Measurements from ENCODE around the gene PILRA. TPM values are rescaled to one million over a fixed set of nuclear protein-coding genes. Genes with fewer than 3 reads are reported as not detected.

PILRA gene
- total RNA-seq, 1 donor = 0.36 TPM

DNA sequence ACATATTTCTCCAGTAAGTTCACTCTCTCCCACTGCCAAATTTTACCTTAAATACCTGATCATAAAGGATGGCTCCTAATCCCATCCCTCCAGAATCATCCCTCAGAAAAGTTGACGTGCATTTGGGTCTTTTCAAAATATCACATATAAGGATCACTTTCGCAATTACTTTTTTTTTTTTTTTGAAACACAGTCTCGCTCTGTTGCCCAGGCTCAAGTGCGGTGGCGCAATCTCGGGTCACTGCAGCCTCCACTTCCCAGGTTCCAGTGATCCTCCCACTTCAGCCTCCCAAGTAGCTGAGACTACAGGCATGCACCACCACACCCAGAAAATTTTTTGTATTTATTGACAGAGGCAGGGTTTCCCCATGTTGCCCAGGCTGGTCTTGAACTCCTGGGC is 37.8 kb downstream of the PILRA start:
- Histone ChIP-seq H3K79me2 (ENCODE audit: insufficient read depth, low read length) (no peaks in the 10 kb centered on the region), H3K36me3 (ENCODE audit: insufficient read depth, low read length) (no peaks in the 10 kb centered on the region), H2AFZ (ENCODE audit: low read length) (no peak overlapping the region), H3K4me3 (ENCODE audit: insufficient read depth, low read length) (no peak overlapping the region), H3K4me2 (ENCODE audit: insufficient read depth, low read length) (no peak overlapping the region), H3K9me3 (ENCODE audit: low read depth, low read length) (no peaks in the 10 kb centered on the region), H4K20me1 (ENCODE audit: insufficient read depth, low read length) (peaks cover 2% of the 10 kb centered on the region), H3K27ac (ENCODE audit: low read depth, low read length) (no peak overlapping the region), H3K27me3 (ENCODE audit: insufficient read depth, low read length) (peaks cover 11% of the 10 kb centered on the region), H3K4me1 (ENCODE audit: insufficient read depth, low read length) (peaks cover 5% of the 10 kb centered on the region)
- DNase-seq (ENCODE audit: insufficient read length, low spot score, missing footprints) = no peak
- TF ChIP-seq, protein P1, sequence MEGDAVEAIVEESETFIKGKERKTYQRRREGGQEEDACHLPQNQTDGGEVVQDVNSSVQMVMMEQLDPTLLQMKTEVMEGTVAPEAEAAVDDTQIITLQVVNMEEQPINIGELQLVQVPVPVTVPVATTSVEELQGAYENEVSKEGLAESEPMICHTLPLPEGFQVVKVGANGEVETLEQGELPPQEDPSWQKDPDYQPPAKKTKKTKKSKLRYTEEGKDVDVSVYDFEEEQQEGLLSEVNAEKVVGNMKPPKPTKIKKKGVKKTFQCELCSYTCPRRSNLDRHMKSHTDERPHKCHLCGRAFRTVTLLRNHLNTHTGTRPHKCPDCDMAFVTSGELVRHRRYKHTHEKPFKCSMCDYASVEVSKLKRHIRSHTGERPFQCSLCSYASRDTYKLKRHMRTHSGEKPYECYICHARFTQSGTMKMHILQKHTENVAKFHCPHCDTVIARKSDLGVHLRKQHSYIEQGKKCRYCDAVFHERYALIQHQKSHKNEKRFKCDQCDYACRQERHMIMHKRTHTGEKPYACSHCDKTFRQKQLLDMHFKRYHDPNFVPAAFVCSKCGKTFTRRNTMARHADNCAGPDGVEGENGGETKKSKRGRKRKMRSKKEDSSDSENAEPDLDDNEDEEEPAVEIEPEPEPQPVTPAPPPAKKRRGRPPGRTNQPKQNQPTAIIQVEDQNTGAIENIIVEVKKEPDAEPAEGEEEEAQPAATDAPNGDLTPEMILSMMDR (IDR thresholded peaks at IDR 0.05; ENCODE audit: extremely low read depth, low read depth, low read length) = no peak

DNA sequence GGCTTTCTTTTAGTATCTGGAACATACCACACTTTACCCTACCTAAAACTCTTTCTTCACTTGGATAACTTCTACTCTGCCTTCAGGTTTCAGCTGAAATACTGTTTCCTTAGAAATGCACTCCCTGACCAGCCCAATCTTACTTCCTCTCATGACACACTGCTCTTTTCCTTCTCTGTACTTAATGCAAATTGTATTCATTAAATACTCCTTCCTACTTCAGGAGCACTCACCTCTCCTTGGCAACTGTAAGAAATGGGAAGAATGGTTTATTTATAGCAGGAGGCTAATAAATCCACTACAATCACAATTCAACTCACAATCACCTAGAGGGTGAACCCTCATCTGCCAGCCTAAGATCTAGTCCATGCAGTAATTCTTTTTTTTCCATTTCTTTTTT is 40.1 kb downstream of the PILRA start:
- no peak overlapping the region for H3K4me3 ChIP-seq (ENCODE audit: insufficient read depth, low read length)
- no peaks in the 10 kb centered on the region for H3K36me3 ChIP-seq (ENCODE audit: insufficient read depth, low read length)
- no peaks in the 10 kb centered on the region for H4K20me1 ChIP-seq (ENCODE audit: insufficient read depth, low read length)
- H3K27ac ChIP-seq (ENCODE audit: low read depth, low read length) = no peak overlapping the region
- no peaks in the 10 kb centered on the region for H3K9me3 ChIP-seq (ENCODE audit: low read depth, low read length)
- TF ChIP-seq, protein P1 (IDR thresholded peaks at IDR 0.05; ENCODE audit: extremely low read depth, low read depth, low read length) = no peak
- peaks cover 8% of the 10 kb centered on the region for H3K27me3 ChIP-seq (ENCODE audit: insufficient read depth, low read length)
- no peak for DNase-seq (ENCODE audit: insufficient read length, low spot score, missing footprints)
- H3K4me1 ChIP-seq (ENCODE audit: insufficient read depth, low read length) = no peaks in the 10 kb centered on the region
- H3K79me2 ChIP-seq (ENCODE audit: insufficient read depth, low read length) = no peaks in the 10 kb centered on the region
- no peak overlapping the region for H2AFZ ChIP-seq (ENCODE audit: low read length)
- no peak overlapping the region for H3K4me2 ChIP-seq (ENCODE audit: insufficient read depth, low read length)

DNA sequence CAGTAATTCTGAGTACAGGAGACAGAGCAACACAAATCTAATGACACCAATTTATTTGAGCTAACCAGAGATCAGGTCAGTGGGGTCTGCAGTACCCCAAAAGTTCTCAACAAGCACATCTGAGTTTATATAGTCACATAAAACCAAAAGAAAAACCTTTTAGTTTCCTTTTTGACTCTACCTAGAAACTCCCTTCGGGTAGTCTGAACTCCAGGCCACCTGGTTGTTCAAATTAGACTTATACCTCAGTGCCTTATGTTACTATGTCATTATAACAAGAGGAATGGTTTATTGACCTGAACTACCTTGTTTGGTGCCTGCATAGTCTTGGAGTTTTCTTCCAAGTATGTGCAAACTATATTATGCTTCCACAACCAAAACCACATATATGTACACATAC is 40.6 kb downstream of the PILRA start:
- no peak overlapping the region for H3K4me3 ChIP-seq (ENCODE audit: insufficient read depth, low read length)

DNA sequence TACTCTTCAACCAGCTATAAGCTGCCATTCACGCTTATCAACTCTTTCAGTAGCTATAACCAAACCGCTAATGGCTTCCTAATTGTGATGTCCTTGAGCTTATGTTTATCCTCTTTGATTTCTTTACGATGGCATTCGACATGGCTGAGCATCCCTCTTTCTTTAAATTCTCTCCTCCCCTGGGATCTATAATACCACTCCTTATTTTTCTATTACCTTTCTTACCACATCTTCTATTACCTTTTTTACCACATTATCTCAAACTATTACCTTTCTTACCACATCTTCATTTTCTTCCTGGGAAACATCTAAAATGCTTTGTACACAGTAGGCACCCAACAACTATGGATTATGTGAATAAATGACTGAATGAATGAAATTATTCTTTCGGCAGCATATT is 42.2 kb downstream of the PILRA start:
- Histone ChIP-seq H3K36me3 (ENCODE audit: insufficient read depth, low read length) (no peaks in the 10 kb centered on the region), H3K79me2 (ENCODE audit: insufficient read depth, low read length) (no peaks in the 10 kb centered on the region), H3K9me3 (ENCODE audit: low read depth, low read length) (no peaks in the 10 kb centered on the region), H4K20me1 (ENCODE audit: insufficient read depth, low read length) (no peaks in the 10 kb centered on the region), H3K4me2 (ENCODE audit: insufficient read depth, low read length) (no peak overlapping the region), H3K27ac (ENCODE audit: low read depth, low read length) (no peak overlapping the region), H3K4me3 (ENCODE audit: insufficient read depth, low read length) (no peak overlapping the region), H3K4me1 (ENCODE audit: insufficient read depth, low read length) (peaks cover 5% of the 10 kb centered on the region), H3K27me3 (ENCODE audit: insufficient read depth, low read length) (no peaks in the 10 kb centered on the region), H2AFZ (ENCODE audit: low read length) (no peak overlapping the region)
- TF ChIP-seq, protein P1 (IDR thresholded peaks at IDR 0.05; ENCODE audit: extremely low read depth, low read depth, low read length) = no peak
- no peak for DNase-seq (ENCODE audit: insufficient read length, low spot score, missing footprints)

More for the DNA sequence above, 40.6 kb downstream of the PILRA start:
- TF ChIP-seq, protein P1 (IDR thresholded peaks at IDR 0.05; ENCODE audit: extremely low read depth, low read depth, low read length) = no peak
- DNase-seq (ENCODE audit: insufficient read length, low spot score, missing footprints) = no peak
- Histone ChIP-seq H3K9me3 (ENCODE audit: low read depth, low read length) (no peaks in the 10 kb centered on the region), H3K27me3 (ENCODE audit: insufficient read depth, low read length) (peaks cover 8% of the 10 kb centered on the region), H3K4me1 (ENCODE audit: insufficient read depth, low read length) (peaks cover 1% of the 10 kb centered on the region), H3K79me2 (ENCODE audit: insufficient read depth, low read length) (no peaks in the 10 kb centered on the region), H4K20me1 (ENCODE audit: insufficient read depth, low read length) (no peaks in the 10 kb centered on the region), H3K4me2 (ENCODE audit: insufficient read depth, low read length) (no peak overlapping the region), H2AFZ (ENCODE audit: low read length) (no peak overlapping the region), H3K27ac (ENCODE audit: low read depth, low read length) (no peak overlapping the region), H3K36me3 (ENCODE audit: insufficient read depth, low read length) (no peaks in the 10 kb centered on the region)
